GM23338 (cell line): ENCODE results near the gene SLC8A1. TPM values are rescaled to one million over a fixed set of nuclear protein-coding genes. Genes with fewer than 3 reads are reported as not detected.

Experiments used
- ATAC-seq: fragments of 200-7000 bp; cut with Tn5 transposase; 3 replicates; pipeline ENCODE4 v1.9.1; 2020
- DNase-seq: peaks from one replicate; pipeline ENCODE4 v3.0.0-alpha.2; 2015; ENCODE audit warnings: low spot score
- H2AFZ ChIP-seq: fragments of 200-600 bp; sonication (generic); 2 replicates; pipeline ENCODE4 v1.8.0; 2016; ENCODE audit warnings: antibody characterized with exemption, mild to moderate bottlenecking, moderate library complexity
- H3F3A ChIP-seq: fragments of 200-600 bp; sonication (generic); replicated peaks from 2 replicates; pipeline ENCODE4 v1.8.0; 2017; ENCODE audit warnings: antibody characterized with exemption, mixed run types, low read depth
- H3K27ac ChIP-seq: fragments of 200-600 bp; sonication (generic); 2 replicates; pipeline ENCODE4 v1.6.1; 2016; ENCODE audit warnings: low read depth
- H3K27me3 ChIP-seq: fragments of 200-600 bp; sonication (generic); 2 replicates; pipeline ENCODE4 v1.8.0; 2016; ENCODE audit warnings: mild to moderate bottlenecking, mixed run types, moderate library complexity; ENCODE audit not compliant: insufficient read depth
- H3K36me3 ChIP-seq: fragments of 200-600 bp; sonication (generic); 2 replicates; pipeline ENCODE4 v1.8.0; 2016; ENCODE audit warnings: mild to moderate bottlenecking; ENCODE audit not compliant: insufficient read depth
- H3K4me1 ChIP-seq: fragments of 200-600 bp; sonication (generic); 2 replicates; pipeline ENCODE4 v1.8.0; 2016; ENCODE audit warnings: mild to moderate bottlenecking, moderate library complexity; ENCODE audit not compliant: insufficient read depth
- H3K4me2 ChIP-seq: fragments of 200-600 bp; sonication (generic); 2 replicates; pipeline ENCODE4 v1.7.1; 2017; ENCODE audit warnings: mixed run types
- H3K4me3 ChIP-seq: fragments of 200-600 bp; sonication (generic); 2 replicates; pipeline ENCODE4 v1.6.1; 2016; ENCODE audit warnings: mixed run types
- H3K79me2 ChIP-seq: fragments of 200-600 bp; sonication (generic); replicated peaks from 2 replicates; pipeline ENCODE4 v1.8.0; 2017; ENCODE audit warnings: mild to moderate bottlenecking; ENCODE audit not compliant: insufficient read depth
- H3K9me2 ChIP-seq: fragments of 200-600 bp; sonication (generic); 2 replicates; pipeline ENCODE4 v1.8.0; 2017; ENCODE audit not compliant: insufficient read depth
- H4K20me1 ChIP-seq: fragments of 200-600 bp; sonication (generic); replicated peaks from 2 replicates; pipeline ENCODE4 v1.8.0; 2017; ENCODE audit warnings: mild to moderate bottlenecking; ENCODE audit not compliant: insufficient read depth
- H3K27ac Mint-ChIP-seq: 2 replicates; pipeline ENCODE4 v1.8.0; 2020; ENCODE audit warnings: inconsistent platforms, mild to moderate bottlenecking, moderate library complexity, mixed read lengths
- H3K27me3 Mint-ChIP-seq: 3 replicates; pipeline ENCODE4 v1.8.0; 2022; ENCODE audit warnings: low read depth, mild to moderate bottlenecking, moderate library complexity, mixed read lengths, inconsistent platforms; ENCODE audit not compliant: insufficient read depth, poor library complexity
- H3K36me3 Mint-ChIP-seq: 3 replicates; pipeline ENCODE4 v1.8.0; 2021; ENCODE audit warnings: low read depth, mild to moderate bottlenecking, inconsistent platforms, moderate library complexity, mixed read lengths
- H3K4me1 Mint-ChIP-seq: 3 replicates; pipeline ENCODE4 v1.8.0; 2020; ENCODE audit warnings: mild to moderate bottlenecking, inconsistent platforms, mixed read lengths
- H3K4me3 Mint-ChIP-seq: 3 replicates; pipeline ENCODE4 v1.8.0; 2021; ENCODE audit warnings: moderate library complexity, mild to moderate bottlenecking, inconsistent platforms, mixed read lengths
- H3K9me3 Mint-ChIP-seq: 3 replicates; pipeline ENCODE4 v1.8.0; 2020; ENCODE audit warnings: moderate library complexity, mild to moderate bottlenecking, inconsistent platforms, mixed read lengths
- CREB1 ChIP-seq: fragments of 250-450 bp; sonication (Bioruptor Pico); IDR thresholded peaks from 2 replicates; pipeline ENCODE4 v1.5.0; 2020; ENCODE audit warnings: low read depth, mild to moderate bottlenecking, moderate library complexity
- CTCF ChIP-seq, 2 experiments: fragments of 200-600 bp in 1 of 2; sonication (generic) in 1 of 2; conservative IDR thresholded peaks; 2 replicates each; pipeline versions ENCODE4 v1.5.1 to v1.6.1; 2016 to 2017; ENCODE audit warnings: antibody characterized with exemption in 2 of 2, low read depth in 2 of 2, mild to moderate bottlenecking in 2 of 2, moderate library complexity in 1 of 2
- ETS1 ChIP-seq: IDR thresholded peaks from 2 replicates; pipeline ENCODE4 v1.6.1; 2016; ENCODE audit warnings: antibody characterized with exemption
- EZH2 ChIP-seq: fragments of 200-600 bp; sonication (generic); IDR thresholded peaks from one replicate; pipeline ENCODE4 v1.8.0; 2017; ENCODE audit warnings: antibody characterized with exemption, mild to moderate bottlenecking, low read depth; ENCODE audit not compliant: unreplicated experiment
- EZH2phosphoT487 ChIP-seq: fragments of 200-600 bp; sonication (generic); IDR thresholded peaks from one replicate; pipeline ENCODE4 v1.8.1; 2018; ENCODE audit warnings: antibody characterized with exemption; ENCODE audit not compliant: unreplicated experiment
- JUNB ChIP-seq: IDR thresholded peaks from one replicate; pipeline ENCODE4 v1.6.1; 2016; ENCODE audit warnings: antibody characterized with exemption; ENCODE audit not compliant: unreplicated experiment
- NANOG ChIP-seq: IDR thresholded peaks from 2 replicates; pipeline ENCODE4 v1.6.1; 2016; ENCODE audit warnings: antibody characterized with exemption, borderline replicate concordance
- POLR2AphosphoS5 ChIP-seq: IDR thresholded peaks from 2 replicates; pipeline ENCODE4 v1.6.1; 2016; ENCODE audit warnings: antibody characterized with exemption, low read depth
- REST ChIP-seq: IDR thresholded peaks from one replicate; pipeline ENCODE4 v1.6.1; 2018; ENCODE audit warnings: antibody characterized with exemption; ENCODE audit not compliant: unreplicated experiment
- STAT1 ChIP-seq: IDR thresholded peaks from one replicate; pipeline ENCODE4 v1.6.1; 2016; ENCODE audit warnings: antibody characterized with exemption; ENCODE audit not compliant: unreplicated experiment
- ZNF114 ChIP-seq: fragments of 250-450 bp; sonication (Bioruptor Pico); IDR thresholded peaks from 2 replicates; pipeline ENCODE4 v1.5.0; 2020; ENCODE audit warnings: mild to moderate bottlenecking, moderate library complexity
- ZNF331 ChIP-seq: fragments of 250-450 bp; sonication (Bioruptor Pico); IDR thresholded peaks from 2 replicates; pipeline ENCODE4 v1.5.0; 2020; ENCODE audit warnings: low read depth, mild to moderate bottlenecking, moderate library complexity
- ZNF462 ChIP-seq: fragments of 250-450 bp; sonication (Bioruptor Pico); IDR thresholded peaks from 2 replicates; pipeline ENCODE4 v1.5.0; 2020; ENCODE audit warnings: mild to moderate bottlenecking, moderate library complexity
- polyA plus RNA-seq: library from polyadenylated mRNA; unstranded; fragments of >200 nt; fragmentation: Nextera tagmentation; extraction: Ambion mirVana; gene quantifications from 2 replicates; pipeline ENCODE4 v1.2.1, GENCODE V29; 2016
- total RNA-seq: library from RNA; depleted of rRNA; stranded (reverse); fragments of >200 nt; shearing (Covaris generic); gene quantifications from 2 replicates; pipeline ENCODE4 v1.2.3, GENCODE V29; 2014

SLC8A1 gene
- total and polyA plus RNA-seq, 2 experiments from 2014 or later: 2.5 to 3.3 TPM

GRCh38 chr2:40164736-40165508 lies 287.0 kb downstream of the SLC8A1 start:
- Mint-ChIP-seq H3K27me3 (peaks cover 2% of the 10 kb centered on the region), H3K4me1 (no peaks in the 10 kb centered on the region)
- no peak overlapping the region for H3K27ac ChIP-seq

More at GRCh38 chr2:40164736-40165508, 287.0 kb downstream of the SLC8A1 start:
- Histone ChIP-seq H3K27me3 (no peaks in the 10 kb centered on the region), H4K20me1 (no peaks in the 10 kb centered on the region), H3F3A (no peaks in the 10 kb centered on the region), H3K9me2 (peaks cover 12% of the 10 kb centered on the region; the same call in 1 of the 2 replicates), H2AFZ (no peak overlapping the region), H3K4me2 (no peak overlapping the region), H3K79me2 (no peaks in the 10 kb centered on the region), H3K36me3 (no peaks in the 10 kb centered on the region), H3K4me3 (no peak overlapping the region), H3K4me1 (no peaks in the 10 kb centered on the region)
- Mint-ChIP-seq H3K9me3 (no peaks in the 10 kb centered on the region), H3K4me3 (no peak overlapping the region), H3K36me3 (no peaks in the 10 kb centered on the region), H3K27ac (no peak overlapping the region)
- TF ChIP-seq CREB1 (CRISPR knock-in tag) (no peak), REST (no peak), EZH2 (no peak), ZNF331 (CRISPR knock-in tag) (no peak), POLR2AphosphoS5 (no peak), CTCF (conservative IDR thresholded peaks at IDR 0.05; ENCODE audit: low read depth in 2 of 2) (no peak), NANOG (no peak), JUNB (no peak), ZNF462 (CRISPR knock-in tag) (no peak), EZH2phosphoT487 (no peak), ETS1 (no peak), ZNF114 (CRISPR knock-in tag) (no peak), STAT1 (no peak)
- ATAC-seq (no peak), DNase-seq (no peak)
